A673 (cell line): ENCODE results near the gene PFN2. TPM values are rescaled to one million over a fixed set of nuclear protein-coding genes. Genes with fewer than 3 reads are reported as not detected.

Source experiments
- BruUV-seq: library from RNA; stranded (reverse); fragments of 400-500 nt; replicated peaks from 2 replicates; lab custom pipeline; 2021; lab: Mats Ljungman, UMichigan
- CTCF ChIA-PET: fragments of 300-600 bp; sonication (Branson Sonifier 250); formaldehyde crosslinking; loops from one replicate; lab custom pipeline; 2022; ENCODE audit warnings: antibody characterized with exemption; lab: Charles Lee
- POLR2A ChIA-PET: fragments of 300-600 bp; sonication (Branson Sonifier 250); formaldehyde crosslinking; loops from one replicate; lab custom pipeline; 2022; ENCODE audit warnings: antibody characterized with exemption; ENCODE audit not compliant: low non-redundant PET; lab: Charles Lee
- DNase-seq: peaks from one replicate; pipeline ENCODE4 v3.0.0-alpha.2; 2015; ENCODE audit warnings: low spot score
- H3K27ac ChIP-seq: fragments of 200-600 bp; sonication (generic); 2 replicates; pipeline ENCODE4 v1.5.1; 2016; ENCODE audit warnings: mixed run types, low read depth, mild to moderate bottlenecking, mixed read lengths, antibody characterized with exemption, low read length; ENCODE audit not compliant: poor library complexity, severe bottlenecking
- H3K27me3 ChIP-seq: fragments of 200-600 bp; sonication (generic); replicated peaks from 2 replicates; pipeline ENCODE4 v1.6.1; 2017; ENCODE audit warnings: mixed run types, low read depth, mild to moderate bottlenecking, mixed read lengths, antibody characterized with exemption, low read length; ENCODE audit not compliant: insufficient read depth, poor library complexity
- H3K36me3 ChIP-seq: fragments of 200-600 bp; sonication (generic); 2 replicates; pipeline ENCODE4 v1.6.1; 2016; ENCODE audit warnings: mixed run types, mild to moderate bottlenecking, mixed read lengths, antibody characterized with exemption, low read length; ENCODE audit not compliant: insufficient read depth, poor library complexity, severe bottlenecking
- H3K4me1 ChIP-seq: fragments of 200-600 bp; sonication (generic); 2 replicates; pipeline ENCODE4 v1.6.1; 2017; ENCODE audit warnings: mixed run types, mild to moderate bottlenecking, mixed read lengths, antibody characterized with exemption, low read length; ENCODE audit not compliant: insufficient read depth, poor library complexity, severe bottlenecking
- H3K4me3 ChIP-seq: fragments of 200-600 bp; sonication (generic); 2 replicates; pipeline ENCODE4 v1.5.1; 2016; ENCODE audit warnings: low read depth, mixed run types, mild to moderate bottlenecking, mixed read lengths, low read length; ENCODE audit not compliant: poor library complexity, severe bottlenecking
- H3K9me3 ChIP-seq: fragments of 200-600 bp; sonication (generic); 2 replicates; pipeline ENCODE4 v1.6.1; 2016; ENCODE audit warnings: mixed run types, low read depth, mild to moderate bottlenecking, mixed read lengths, antibody characterized with exemption, low read length; ENCODE audit not compliant: poor library complexity, severe bottlenecking
- CTCF ChIP-seq: fragments of 300-800, 200-600 bp; sonication (generic); conservative IDR thresholded peaks from 2 replicates; pipeline ENCODE4 v1.5.1; 2017; ENCODE audit warnings: low read depth, mild to moderate bottlenecking, antibody characterized with exemption, low read length, moderate library complexity, mixed read lengths
- EZH2 ChIP-seq: fragments of 200-600 bp; sonication (generic); IDR thresholded peaks from 2 replicates; pipeline ENCODE4 v1.6.1; 2017; ENCODE audit warnings: borderline replicate concordance, low read depth, mild to moderate bottlenecking, mixed read lengths, antibody characterized with exemption, low read length; ENCODE audit not compliant: poor library complexity, severe bottlenecking
- intact Hi-C: fragments of 100-400 bp; cut with micrococcal nuclease; formaldehyde crosslinking; loops from one replicate; pipeline ENCODE4 v1.10.0; 2022; ENCODE audit not compliant: unreplicated experiment
- total RNA-seq: library from RNA; stranded (reverse); gene quantifications from 2 replicates; pipeline ENCODE4 v1.2.3, GENCODE V29; 2021

The PFN2 gene
- total RNA-seq, 1 experiment from 2014 or later = 374 TPM

GRCh38 chr3:149919509-149919908 is 51.2 kb downstream of the PFN2 start:
- Histone ChIP-seq H3K27ac (no peak overlapping the region), H3K27me3 (no peaks in the 10 kb centered on the region), H3K4me1 (no peaks in the 10 kb centered on the region), H3K36me3 (no peaks in the 10 kb centered on the region), H3K9me3 (no peaks in the 10 kb centered on the region), H3K4me3 (no peak overlapping the region)
- CTCF ChIA-PET = no interaction called here
- POLR2A ChIA-PET = no interaction called here
- TF ChIP-seq EZH2 = no peak
- TF ChIP-seq CTCF = no peak
- intact Hi-C loops = no loop called here
- no peak for DNase-seq
- no TSS peak for BruUV-seq

DNA sequence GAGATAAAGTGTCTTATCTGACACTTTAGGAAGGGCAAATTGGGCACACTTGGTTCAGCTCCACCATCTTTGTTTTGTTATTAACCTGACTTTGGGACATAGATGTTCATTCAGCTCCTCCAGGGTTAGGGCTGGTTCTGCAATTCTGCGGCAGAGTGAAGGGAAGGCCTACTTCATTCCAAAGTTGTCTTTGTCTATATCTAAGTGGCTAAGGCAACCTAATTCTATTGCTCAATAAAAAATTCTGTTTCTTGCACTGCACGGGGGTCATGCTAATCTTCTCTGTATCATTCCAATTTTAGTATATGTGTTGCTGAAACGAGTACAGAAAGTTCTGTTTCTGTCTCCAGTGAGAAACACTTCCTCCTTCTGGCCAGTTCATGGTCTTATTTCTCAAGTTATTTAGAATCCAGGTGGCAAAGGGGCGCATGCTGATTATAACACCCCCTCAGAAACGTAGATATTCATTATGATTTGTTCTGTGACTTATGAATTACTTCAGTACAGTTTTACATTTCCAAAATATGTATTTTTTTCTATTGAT is 53.5 kb downstream of the PFN2 start:
- ChIA-PET CTCF (no interaction called here), POLR2A (no interaction called here)
- Histone ChIP-seq H3K27me3 (no peaks in the 10 kb centered on the region), H3K36me3 (no peaks in the 10 kb centered on the region), H3K9me3 (no peaks in the 10 kb centered on the region), H3K27ac (no peak overlapping the region), H3K4me1 (no peaks in the 10 kb centered on the region), H3K4me3 (no peak overlapping the region)
- no peak for DNase-seq
- intact Hi-C loops = no loop called here
- no TSS peak for BruUV-seq
- TF ChIP-seq EZH2 = no peak
- TF ChIP-seq CTCF = no peak

Other genes with a start within 250 kb of the PFN2 start
- gene COMMD2, start 218.4 kb downstream of the PFN2 start, total RNA-seq = 51.6 and 51.9 TPM in 2 replicates
- not detected in 2 replicates for gene ANKUB1, start 178.3 kb downstream of the PFN2 start, total RNA-seq
- gene RNF13, start 157.7 kb downstream of the PFN2 start, total RNA-seq = 21.7 and 23.0 TPM in 2 replicates